Astrocyte of the cerebellum (primary cell): ENCODE measurements around the gene CHCHD6.

Experiments used
- DNase-seq: peaks from one replicate; pipeline ENCODE4 v3.0.0-alpha.2; 2011; ENCODE audit warnings: low read depth
- H3K4me3 ChIP-seq: 2 replicates; pipeline ENCODE4 v1.5.1; 2011; ENCODE audit warnings: mild to moderate bottlenecking, low read depth, low read length, moderate library complexity
- CTCF ChIP-seq: IDR thresholded peaks from 2 replicates; pipeline ENCODE4 v1.5.1; 2012; ENCODE audit warnings: low read length, low read depth, moderate library complexity, mild to moderate bottlenecking; ENCODE audit errors: missing control alignments
- in situ Hi-C: cut with HindIII; loops from 2 replicates; pipeline ENCODE4 v1.10.0; 2017; ENCODE audit warnings: low sequenced_read_pairs

CHCHD6 gene

GRCh38 chr3:126746395-126747177, 42.5 kb downstream of the CHCHD6 start:
- in situ Hi-C loops = no loop called here
- no peak overlapping the region for H3K4me3 ChIP-seq
- peak; percentile 15 for TF ChIP-seq CTCF
- DNase-seq = peak; percentile 16

DNA sequence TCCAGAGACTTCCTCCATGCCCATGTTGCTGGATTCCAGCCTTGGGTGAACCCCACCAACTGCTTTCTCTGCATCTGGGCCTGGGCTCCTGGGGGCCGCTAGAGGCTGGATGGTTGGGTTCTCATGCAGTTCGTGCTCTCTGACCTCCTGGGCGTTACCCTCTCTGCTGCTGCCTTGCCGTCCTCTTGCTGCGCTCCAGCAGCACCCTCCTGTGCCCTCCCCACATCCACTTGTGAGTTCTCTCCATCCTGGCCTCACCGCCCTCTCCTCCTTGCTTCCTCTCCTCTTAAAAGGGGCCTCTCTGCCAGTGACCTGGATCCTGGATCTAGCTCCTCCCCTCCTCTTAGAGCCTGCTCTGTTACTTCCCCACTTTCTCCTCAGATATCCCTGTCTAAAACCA, 43.7 kb downstream of the CHCHD6 start:
- DNase-seq = no peak
- H3K4me3 ChIP-seq = no peak overlapping the region
- TF ChIP-seq CTCF = no peak
- in situ Hi-C loops = no loop called here

DNA sequence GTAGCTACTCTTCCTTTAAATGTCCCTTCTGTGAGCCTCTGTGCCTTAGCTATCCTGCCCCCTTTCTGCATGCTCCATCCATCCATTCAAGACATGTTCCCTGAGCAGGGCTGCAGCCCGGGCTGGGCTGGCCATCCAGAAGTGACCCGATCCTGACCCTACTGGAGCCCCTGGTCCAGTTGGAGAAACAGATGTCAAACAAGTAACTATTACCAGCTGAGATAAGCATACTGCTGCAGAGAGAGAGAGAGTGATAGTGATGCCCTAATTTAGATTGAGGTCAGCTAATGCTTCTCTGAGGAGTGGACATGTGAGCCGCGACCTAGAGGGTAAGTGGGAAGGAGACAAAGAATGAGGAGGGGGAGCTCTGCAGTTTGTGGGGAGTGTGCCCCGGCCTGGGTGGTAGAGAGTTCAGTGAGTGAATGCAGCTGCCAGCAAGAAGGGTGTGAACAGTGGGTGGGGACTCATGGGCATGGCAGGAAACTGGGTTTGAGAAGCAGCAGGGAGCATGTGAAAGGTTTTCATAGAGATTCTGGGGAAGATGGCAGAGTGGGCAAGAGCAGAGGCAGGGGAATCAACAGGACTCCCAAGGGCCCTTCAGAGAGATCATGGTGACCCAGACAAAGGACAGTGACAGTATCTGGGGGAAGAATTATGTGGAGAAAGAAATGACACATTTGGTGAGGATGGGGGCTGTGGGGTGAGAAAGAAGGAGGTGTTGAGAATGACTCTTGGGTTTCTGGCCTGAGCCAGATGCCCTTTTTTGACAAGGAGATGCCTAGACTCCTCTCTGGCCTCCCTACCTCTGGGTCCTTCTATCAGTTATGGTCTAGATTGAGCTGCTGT, 44.9 kb downstream of the CHCHD6 start:
- in situ Hi-C loops = no loop called here
- H3K4me3 ChIP-seq = no peak overlapping the region
- no peak for DNase-seq
- TF ChIP-seq CTCF = no peak

DNA sequence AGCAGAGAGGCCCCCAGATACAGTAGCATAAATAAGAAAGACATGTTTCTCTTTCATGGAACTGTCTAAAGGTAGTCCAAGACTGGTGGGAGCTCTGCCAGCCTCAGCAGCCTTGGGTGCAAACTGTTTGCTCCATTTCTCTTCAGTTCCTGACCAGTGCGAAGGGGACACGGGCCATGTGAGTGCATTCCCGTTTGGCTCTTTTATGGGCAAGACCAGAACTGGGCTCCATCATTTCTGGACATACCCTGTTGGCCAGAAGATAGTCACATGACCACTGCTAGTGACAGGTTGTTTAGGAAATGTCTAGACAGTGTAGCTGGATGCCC, 45.5 kb downstream of the CHCHD6 start:
- in situ Hi-C loops = no loop called here
- DNase-seq = no peak
- no peak for TF ChIP-seq CTCF

DNA sequence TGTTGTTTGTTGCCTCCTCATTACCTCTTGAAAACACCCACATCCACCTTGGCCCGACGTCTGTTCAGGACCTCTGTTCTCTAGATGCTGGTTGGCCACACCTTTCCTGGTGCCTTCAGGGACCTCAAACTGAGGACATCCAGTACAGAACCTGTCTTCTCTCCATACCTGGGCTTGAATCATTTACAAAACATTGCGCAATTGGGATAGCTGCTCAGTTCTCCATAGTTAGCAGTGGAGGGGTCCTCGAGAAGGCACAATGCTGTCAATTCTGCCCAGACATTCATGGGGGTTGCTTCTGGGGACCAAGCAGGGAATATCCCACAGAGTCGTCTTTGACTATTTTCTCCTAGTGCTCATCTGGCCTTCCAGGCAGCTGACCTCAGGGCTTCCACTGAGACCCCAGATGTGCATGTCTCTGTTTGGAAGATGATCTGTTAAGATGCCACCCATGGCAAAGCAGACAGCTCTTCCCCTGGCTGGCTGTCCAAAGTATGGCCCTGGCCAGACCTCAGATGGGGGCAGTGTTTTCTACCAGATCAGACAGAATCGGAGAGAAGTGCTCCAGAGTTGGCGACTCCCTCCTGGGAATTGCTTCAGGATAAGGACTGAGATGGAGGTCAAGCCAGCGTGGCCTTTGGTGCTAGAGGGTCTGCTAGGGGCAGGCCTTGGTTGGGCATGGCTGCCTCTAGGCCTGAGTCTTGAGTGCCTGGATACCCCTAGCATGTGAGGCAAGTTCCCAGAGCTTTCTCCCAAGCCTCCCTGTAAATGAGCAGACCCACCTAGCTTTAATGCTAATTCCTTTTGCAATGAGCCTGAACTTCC, 46.1 kb downstream of the CHCHD6 start:
- H3K4me3 ChIP-seq = no peak overlapping the region
- DNase-seq = no peak
- no peak for TF ChIP-seq CTCF
- in situ Hi-C loops = no loop called here

More for the DNA sequence above, 45.5 kb downstream of the CHCHD6 start:
- no peak overlapping the region for H3K4me3 ChIP-seq

GRCh38 chr3:126750756-126751121, 46.7 kb downstream of the CHCHD6 start:
- TF ChIP-seq CTCF = no peak
- DNase-seq = no peak
- in situ Hi-C loops = no loop called here
- no peak overlapping the region for H3K4me3 ChIP-seq
